ENCODE data around the gene PDE4D.
"Not testable (repeated sequence)": the region's sequence is repeated elsewhere in the genome, so short reads cannot be mapped to it uniquely, and the experiment has no call there.

The PDE4D gene

DNA sequence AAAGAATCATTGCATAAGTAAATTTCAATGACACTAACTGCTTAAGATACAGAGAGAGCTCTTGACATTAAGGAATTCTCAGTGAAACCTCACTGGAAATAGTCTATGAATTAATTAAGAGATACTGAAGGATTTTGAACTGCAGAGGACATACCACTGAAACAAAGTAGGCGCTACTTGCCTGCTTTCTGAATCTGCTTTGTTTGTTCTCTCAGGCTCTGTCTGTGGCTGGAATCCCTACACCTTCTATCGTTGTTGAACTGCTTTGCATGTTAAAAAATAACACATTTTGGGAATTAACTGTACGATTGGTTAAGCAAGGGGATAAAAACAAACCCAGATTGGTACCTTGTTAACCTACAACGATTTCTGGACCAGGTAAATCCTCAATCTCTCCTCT is 435.2 kb downstream of the PDE4D start:
- no peak for DNase-seq

DNA sequence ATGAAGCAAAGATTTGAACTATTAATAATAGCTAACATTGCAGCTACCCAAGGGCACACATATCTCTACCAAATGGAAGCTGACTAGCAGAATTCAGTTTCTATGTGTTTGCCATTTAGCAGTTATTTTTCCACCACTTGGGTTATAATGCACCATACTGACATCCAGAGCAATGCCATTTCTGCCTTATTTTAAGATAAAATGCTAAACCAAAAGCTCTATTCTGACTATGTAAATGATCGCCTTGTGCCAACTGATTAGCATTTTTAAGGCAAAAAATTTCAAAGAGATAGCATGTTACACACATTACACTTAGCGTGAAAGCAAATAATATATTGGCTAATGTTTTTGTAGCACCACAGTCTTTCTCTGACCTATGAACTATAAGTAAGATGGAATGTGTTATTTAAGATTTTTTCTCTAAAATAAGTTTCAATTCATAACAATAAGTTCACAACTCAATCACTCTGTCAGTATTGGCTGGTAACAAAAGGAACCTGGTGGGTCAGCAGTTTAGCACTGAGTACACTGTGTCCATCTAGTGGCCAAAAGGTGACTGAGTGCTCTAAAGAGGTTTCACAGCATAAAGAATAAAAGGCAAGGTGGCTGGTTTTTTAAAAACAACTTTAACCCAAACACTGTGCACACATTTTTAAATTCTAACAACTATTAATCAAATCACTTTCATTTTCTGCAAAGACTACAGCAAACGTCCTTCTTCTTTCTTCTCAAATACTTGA is 443.5 kb downstream of the PDE4D start:
- no peak for DNase-seq

DNA sequence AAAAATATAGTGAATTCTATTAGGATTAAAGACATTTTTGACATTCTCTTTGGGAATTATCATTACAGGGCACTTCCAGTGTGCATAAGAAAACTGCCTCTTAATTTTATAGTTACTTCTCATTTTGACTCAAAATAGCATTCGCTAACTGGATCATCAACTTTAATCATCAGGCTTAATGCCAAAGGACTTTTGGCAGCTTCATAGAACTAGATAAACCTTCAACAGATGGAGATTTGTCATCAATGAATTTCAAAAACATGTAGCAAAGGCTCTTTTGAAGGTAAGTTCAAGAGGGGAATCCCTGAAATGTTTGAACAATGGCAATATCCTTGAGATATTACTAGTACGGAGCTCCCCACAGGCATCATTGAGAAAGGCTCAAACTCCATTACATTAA is 447.2 kb downstream of the PDE4D start:
- no peak for DNase-seq

DNA sequence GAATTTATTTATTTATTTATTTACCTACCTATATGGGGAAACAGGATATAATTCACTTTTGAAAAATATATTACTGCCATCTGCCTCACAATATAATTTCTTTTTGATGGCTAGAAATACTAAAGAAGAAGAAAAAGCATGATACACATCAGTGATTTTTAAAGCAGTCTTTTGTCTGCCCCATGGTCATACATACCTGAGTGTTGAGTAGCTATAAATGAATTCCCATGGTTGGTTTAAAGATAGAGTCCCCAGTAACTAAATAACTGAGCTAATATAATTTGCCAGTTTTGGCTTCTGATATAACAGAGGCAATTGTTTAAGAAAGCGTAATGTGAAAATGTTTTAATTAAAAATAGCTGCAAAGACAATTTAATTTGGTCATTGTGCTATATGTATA is 447.8 kb downstream of the PDE4D start:
- DNase-seq = no peak

DNA sequence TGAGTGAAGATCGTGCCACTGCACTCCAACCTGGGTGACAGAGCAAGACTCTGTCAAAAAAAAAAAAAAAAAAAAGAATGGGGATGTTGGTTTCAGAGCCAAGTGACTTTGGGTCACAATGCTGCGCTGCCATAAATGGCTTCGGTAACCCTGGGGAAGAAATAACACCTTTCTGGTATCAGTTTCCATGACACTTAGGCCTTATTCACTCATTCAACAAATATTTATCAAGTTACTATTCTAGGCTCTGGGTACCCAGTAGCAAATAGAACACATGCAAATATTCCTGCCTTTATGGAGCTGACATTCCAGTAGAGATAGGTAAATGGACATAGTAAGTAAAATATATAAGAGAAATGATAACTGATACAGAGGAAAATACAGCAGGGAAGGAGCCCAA is 454.2 kb downstream of the PDE4D start:
- DNase-seq = no peak

DNA sequence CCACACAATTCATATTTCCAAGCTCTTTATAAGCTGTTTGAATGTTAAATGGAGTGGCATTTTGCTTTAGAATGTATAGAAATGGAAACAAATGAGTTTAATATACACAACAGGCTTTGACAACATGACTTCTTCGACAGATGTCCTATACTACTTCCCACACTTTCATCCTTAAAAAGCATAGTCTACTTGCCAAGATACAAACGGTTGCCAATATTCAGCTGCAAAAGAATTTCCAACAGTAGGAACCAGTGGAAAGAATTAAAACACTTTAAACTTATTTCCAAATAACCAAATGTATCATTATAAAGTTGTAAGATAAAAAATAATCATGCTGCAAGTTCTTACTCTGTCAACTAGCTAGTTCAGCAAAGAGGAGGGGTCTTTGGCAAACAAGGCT is 456.4 kb downstream of the PDE4D start:
- no peak for DNase-seq

DNA sequence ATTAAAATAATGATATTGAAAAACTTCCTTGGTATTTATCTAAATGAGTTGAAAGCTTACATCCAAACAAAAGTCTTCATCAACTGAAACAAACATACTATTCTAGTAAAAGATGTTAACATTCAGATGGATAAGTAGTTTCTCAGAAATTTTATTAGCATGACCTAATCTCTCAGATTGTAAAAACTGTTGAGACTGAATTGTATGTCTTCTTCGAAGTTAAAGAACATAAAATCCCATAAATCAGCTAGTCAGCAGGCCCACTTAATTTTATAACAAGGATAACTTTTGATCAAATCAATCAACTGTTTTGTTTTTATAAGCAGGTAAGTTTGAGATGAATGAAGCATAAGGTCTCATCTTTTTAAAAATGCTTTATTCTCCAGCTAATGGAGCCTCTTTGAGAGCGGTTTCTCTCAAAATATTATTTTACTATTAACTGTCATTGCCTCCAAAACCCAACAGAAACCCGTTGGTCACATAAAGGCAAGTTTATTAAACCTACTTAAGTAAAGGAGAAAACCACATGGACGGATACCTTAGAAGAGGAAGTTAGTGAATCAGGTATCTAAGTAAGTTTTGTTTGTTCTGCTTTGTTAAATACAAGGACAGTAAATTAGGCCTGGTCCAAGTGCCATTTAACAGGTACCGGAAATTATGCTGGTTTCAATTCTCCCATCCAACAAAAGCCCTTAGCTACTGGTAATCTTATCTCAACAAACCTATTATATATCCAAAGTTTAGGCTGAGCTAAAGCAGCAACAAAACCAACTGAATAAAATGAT is 457.0 kb downstream of the PDE4D start:
- no peak for DNase-seq

DNA sequence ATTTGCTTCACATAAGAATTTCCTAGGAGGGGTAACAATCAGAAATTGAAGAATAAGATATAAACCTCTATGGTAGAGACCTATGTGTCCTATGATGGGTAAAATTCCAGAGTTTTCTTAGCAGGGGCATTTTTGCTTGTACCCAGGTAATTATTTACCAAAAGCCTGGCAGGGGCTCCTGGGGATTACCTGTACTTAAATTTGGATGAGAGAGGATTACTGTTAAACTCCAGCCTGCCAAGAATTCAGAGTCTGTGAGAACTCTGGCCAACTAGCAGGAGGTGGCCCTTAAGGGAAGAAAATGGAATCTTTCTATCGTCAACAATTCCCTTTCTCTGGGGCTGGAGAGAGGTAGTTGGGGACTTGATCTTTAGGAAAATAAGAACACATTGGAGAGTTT is 460.4 kb downstream of the PDE4D start:
- no peak for DNase-seq

DNA sequence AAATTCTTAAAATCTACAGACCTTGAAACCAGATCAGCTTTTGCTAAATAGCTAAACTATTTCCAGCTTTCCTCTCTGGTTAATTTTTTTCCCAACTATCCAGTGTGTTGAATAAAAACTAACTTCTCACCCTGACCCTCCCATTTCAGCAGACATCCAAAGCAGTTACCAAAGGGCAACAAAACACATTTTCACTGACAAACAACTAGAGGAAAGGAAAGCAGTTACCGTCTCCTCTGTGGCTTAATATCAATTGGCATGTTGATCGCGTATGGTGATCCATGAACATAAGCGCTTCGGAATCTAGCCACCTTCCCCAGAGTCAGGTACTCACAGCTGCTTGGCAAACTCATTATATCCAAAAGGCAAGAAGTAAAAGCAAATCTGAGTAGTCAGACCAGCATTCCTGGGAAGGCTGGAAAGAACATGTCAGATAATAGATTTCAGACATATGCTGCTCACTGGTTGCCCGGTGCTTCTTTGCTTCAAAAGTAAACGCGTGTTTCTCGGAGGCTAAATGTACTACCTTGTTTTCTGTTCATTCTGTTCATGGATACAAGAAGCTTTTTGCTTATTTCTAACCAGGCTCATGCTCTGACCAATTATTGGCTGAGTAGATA is 463.4 kb downstream of the PDE4D start:
- DNase-seq = no peak

DNA sequence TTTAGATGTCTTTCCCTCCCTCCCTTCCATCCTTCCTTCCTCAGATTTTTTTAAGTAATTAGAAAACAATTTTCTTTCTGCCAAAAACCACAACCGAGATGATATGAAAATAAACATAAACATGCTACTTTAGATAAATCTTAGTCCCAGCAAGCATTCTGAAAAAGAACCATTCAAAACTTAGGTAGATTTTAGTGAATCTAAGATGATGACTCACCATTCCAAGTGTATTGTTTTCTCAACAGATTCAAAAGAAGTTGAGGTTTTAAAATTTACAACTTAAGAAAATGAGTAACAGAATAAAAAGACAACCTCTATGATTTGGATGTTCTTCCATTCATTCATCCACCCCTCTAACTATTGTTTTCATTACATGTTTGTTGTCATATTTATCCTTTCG is 465.1 kb downstream of the PDE4D start:
- no peak for DNase-seq

DNA sequence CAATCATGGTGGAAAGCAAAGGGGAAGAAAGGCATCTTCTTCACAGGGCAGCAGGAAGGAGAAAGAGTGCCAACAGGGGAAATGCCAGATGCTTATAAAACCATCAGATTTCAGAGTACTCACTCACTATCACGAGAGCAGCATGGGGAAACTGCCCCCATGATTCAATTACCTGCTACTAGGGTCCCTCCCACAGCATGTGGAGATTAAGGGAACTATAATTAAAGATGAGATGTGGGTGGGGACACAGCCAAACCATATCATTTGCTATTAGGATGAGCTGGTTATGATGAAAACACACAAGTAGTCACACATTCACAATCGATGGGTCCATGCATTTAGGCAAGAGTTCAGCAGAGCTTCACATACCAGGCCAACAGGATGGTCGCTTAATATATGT is 469.0 kb downstream of the PDE4D start:
- no peak for DNase-seq

DNA sequence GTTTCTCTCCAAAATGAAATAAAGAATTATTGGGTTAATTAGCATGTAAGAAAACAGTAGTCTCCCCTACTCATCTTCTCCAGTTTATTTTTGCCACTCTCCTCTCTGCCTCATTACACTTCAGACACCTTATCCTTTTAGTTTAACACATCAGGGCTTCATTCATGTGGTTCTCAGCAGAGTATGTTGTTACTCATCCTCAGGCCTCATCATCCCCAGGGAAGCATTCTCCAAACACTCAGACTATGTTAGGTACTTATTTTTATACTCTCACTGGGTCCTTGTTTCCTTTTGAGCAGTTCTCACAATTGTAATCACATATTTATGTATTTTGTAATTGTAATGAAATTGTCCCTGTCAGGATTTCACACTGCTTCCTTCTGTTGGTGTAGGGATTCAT is 470.5 kb downstream of the PDE4D start:
- DNase-seq = no peak

DNA sequence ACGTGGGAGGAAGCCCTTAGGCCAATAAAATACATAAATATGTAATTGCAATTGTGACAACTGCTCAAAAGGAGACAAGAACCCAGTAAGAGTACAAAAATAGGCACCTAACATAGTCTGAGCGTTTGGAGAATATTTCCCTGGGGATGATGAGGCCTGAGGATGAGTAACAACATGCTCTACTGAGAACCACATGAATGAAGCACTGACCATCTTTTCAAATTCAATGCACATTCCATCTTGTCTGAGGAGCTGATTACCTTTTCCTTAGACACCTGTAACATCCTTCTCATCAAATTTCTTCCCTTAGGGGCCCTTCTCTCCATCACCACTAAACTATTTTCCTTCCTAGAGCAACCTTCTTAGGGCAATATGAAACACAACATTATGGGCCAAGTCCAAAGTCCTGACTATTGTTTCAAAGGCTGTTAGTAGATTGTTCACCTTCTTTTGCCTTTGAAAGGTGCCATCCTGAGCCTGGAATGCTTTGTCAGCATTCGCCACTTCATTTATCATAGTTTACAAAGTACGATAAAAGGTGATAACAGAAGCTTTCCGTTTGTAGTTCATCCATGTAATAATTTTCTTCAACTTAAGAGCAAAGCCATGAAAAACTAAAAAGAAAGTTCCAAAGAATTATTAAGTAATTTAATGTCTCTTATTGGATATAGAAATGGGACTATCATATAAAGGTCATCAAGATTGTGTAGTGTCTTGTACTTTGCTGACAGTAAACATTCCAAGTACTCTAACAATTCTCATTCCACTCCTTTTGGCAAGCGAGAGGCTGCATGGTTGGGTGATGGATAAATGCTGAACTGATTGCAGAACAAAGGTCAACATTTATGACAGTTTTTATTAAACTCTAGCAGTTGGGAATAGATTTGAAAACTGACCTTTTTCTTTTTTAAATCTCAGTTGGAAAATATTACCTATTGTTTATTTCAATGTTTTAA is 471.3 kb downstream of the PDE4D start:
- DNase-seq = no peak

DNA sequence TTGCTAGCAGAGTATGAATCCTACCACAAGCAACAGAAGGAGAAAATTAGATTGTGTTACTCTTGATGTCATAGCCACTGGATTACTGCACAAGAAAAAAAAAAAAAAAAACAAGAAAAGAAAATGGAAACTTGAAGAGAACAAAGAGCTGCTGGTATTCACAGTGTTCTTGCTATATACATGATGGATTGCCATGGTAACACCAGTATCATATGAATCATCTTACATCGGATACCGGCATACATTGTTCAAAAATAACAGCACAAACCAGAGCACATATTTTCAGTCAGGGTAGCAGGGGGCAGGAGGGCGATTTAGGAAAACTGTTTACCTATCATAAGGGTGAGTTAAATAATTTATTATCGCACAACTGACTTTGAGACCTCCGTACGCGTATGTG is 472.9 kb downstream of the PDE4D start:
- no peak for DNase-seq

DNA sequence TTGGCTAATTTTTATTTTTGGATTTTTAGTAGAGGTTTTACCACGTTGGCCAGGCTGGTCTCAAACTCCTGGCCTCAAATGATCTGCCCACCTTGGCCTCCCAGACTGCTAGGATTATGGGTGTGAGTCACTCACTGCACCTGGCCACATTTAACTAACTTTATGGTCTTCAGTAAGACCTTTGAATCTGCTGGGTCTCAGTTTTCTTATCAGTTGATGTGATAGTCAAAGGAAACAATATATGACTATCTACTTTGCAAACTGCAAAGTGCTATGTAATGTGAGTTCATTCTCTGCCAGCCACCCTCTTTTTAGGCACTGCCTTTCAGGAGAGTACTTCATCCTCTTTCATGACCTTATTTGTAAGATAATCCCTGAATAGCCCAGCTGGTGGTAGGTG is 474.7 kb downstream of the PDE4D start:
- DNase-seq = no peak

DNA sequence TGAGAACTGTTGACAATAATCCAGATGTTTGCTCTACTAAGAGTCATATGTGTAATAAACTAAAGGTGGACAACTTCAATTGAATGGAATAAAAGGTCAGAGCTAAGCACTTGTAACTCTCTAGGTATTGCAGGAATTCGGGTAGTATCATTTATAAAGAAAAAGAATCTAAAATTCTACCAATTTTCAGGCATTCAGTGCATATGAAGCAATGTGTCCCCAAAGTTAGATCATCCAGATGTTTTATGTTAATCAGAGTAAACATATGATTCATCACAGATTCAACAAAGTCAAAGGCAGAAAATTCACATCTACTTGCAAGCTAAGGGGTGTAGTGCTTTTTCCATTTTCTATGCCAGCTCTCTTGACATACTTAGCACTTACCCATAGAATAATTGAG is 477.1 kb downstream of the PDE4D start:
- no peak for DNase-seq

DNA sequence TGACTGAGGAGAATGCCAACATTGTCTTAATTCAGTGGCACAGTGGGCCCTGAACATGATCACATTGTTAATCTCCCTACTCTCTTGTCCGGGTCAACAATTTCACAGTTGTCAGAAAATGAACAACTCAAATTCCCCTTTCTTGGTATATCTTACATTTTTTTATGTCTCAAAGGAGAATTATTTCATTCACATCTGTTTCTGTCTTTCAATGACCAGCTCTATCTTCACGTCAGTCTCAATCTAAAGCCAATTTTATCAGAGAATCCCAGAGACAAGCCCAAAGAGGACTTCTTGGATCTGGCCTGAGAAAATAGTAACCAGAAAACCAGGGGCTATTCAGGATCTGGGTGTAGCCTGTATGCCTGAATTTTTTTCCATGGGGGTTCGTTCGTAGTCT is 477.5 kb downstream of the PDE4D start:
- no peak for DNase-seq

DNA sequence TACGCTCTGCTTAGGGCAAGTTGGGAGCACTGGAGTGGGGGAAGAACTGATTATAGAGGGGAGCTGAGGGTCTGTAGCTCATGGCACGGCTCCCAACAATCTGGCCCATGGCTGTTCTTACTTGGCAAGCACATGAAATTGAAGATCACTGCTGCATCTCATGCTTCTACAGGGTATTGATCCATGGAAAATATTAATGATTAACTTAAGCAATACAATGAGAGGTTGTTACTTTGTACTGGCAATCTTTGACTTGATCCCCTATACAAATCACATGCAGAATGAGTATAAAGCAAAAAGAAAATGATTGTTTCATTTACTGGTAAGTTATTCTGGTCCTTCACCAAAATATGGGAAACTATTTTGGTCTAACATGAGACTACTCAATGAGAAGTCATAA is 481.1 kb downstream of the PDE4D start:
- DNase-seq = no peak

DNA sequence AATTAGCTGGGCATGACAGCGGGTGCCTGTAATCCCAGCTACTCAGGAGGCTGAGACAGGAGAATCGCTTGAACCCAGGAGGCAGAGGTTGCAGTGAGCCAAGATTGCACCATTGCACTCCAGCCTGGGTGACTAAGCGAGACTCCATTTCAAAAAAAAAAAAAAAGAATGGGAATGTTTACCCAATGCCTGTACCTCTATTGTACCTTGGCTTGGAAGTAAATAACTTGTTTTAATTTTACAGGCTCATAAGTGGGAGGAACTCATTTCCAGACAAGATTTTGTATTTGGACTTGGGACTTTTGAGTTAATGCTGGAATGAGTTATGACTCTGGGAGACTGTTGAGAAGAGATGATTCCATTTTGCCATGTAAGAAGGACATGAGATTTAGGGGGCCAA is 484.5 kb downstream of the PDE4D start:
- DNase-seq = not testable (repeated sequence)

DNA sequence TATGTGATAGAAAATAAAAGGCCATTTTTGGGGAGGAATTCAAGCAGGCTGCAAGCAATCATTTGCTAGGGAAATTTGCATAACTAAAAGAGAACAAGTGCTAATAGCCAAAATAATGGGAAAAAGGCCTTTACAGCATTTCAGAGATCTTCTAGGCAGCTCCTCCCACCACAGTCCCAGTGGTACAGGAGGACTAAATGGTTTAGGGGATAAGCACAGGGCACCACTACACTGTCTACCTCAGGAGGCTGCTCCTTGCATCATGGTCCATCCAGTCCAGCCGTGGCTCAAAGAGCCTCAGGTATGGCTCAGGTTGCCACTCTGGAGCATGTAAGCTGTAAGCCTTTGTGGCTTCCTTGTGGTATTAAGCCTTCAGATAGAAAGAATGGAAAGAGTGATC is 485.6 kb downstream of the PDE4D start:
- no peak for DNase-seq

DNA sequence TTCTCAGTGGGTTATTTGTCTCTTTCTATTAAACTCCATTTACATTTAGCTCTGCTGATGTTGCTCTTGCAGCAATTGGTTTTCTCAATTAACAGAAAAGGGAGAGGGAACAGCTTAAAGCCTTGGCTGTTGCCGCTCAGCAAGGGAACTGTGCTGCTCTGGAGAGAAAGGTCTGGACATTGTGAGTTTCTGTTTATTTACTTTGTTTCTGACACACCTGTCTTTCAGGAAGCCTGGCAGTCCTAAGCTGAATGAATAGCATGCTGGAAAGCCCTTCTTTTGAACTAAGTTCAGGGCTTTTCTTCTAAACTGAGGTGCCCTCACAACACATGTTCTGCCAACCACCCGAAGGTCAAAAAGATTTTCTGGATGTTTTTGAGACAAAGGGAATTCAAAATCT is 491.9 kb downstream of the PDE4D start:
- DNase-seq = no peak

DNA sequence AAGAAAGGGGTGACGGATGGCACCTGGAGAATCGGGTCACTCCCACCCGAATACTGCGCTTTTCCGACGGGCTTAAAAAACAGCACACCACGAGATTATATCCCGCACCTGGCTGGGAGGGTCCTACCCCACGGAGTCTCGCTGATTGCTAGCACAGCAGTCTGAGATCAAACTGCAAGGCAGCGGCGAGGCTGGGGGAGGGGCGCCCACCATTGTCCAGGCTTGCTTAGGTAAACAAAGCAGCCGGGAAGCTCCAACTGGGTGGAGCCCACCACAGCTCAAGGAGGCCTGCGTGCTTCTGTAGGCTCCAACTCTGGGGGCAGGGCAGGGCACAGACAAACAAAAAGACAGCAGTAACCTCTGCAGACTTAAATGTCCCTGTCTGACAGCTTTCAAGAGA is 498.6 kb downstream of the PDE4D start:
- DNase-seq = not testable (repeated sequence)

Measured in activated CD4-positive, alpha-beta T cell treated with anti-CD3 and anti-CD28 coated beads, Interleukin-2, amount 50 U/mL, for 1 hour (primary cell).